Osteoblast (primary cell): ENCODE measurements around the gene GRID1. TPM values are rescaled to one million over a fixed set of nuclear protein-coding genes. Genes with fewer than 3 reads are reported as not detected.
A peak's percentile ranks its signal among the peaks of the same experiment; 100 is the strongest.

Experiments
- DNase-seq: peaks from one replicate; pipeline ENCODE4 v3.0.0; 2011; ENCODE audit warnings: low spot score, mixed read lengths; ENCODE audit not compliant: insufficient read length; ENCODE audit errors: missing footprints
- H2AFZ ChIP-seq: 2 replicates; pipeline ENCODE4 v1.6.0; 2011; ENCODE audit warnings: mild to moderate bottlenecking, low read length
- H3K27ac ChIP-seq: 2 replicates; pipeline ENCODE4 v1.5.1; 2011; ENCODE audit warnings: mild to moderate bottlenecking, low read depth, low read length, moderate library complexity
- H3K27me3 ChIP-seq: 2 replicates; pipeline ENCODE4 v1.6.0; 2012; ENCODE audit warnings: mild to moderate bottlenecking, control low read depth, inconsistent platforms, low read length, moderate library complexity; ENCODE audit not compliant: insufficient read depth
- H3K36me3 ChIP-seq: 2 replicates; pipeline ENCODE4 v1.5.1; 2011; ENCODE audit warnings: mild to moderate bottlenecking, low read length, control low read depth, moderate library complexity; ENCODE audit not compliant: insufficient read depth
- H3K4me1 ChIP-seq: 2 replicates; pipeline ENCODE4 v1.5.1; 2011; ENCODE audit warnings: mild to moderate bottlenecking, low read length, control low read depth, moderate library complexity; ENCODE audit not compliant: insufficient read depth
- H3K4me2 ChIP-seq: 2 replicates; pipeline ENCODE4 v1.6.0; 2011; ENCODE audit warnings: mild to moderate bottlenecking, low read length; ENCODE audit not compliant: insufficient read depth
- H3K4me3 ChIP-seq: fragments of 200-600 bp; sonication (generic); 3 replicates; pipeline ENCODE4 v1.5.1; 2012; ENCODE audit warnings: mild to moderate bottlenecking, low read length, inconsistent platforms; ENCODE audit not compliant: insufficient read depth
- H3K79me2 ChIP-seq: 2 replicates; pipeline ENCODE4 v1.6.0; 2012; ENCODE audit warnings: mild to moderate bottlenecking, low read length, control low read depth, inconsistent platforms; ENCODE audit not compliant: insufficient read depth
- H3K9me3 ChIP-seq: 2 replicates; pipeline ENCODE4 v1.5.1; 2011; ENCODE audit warnings: low read depth, low read length, control low read depth
- H4K20me1 ChIP-seq: 2 replicates; pipeline ENCODE4 v1.6.0; 2012; ENCODE audit warnings: mild to moderate bottlenecking, low read length, control low read depth; ENCODE audit not compliant: insufficient read depth
- total RNA-seq: library from RNA; depleted of rRNA; stranded (reverse); fragments of >200 nt; gene quantifications from 2 replicates; pipeline ENCODE4 v1.2.3, GENCODE V29; 2012
- TF ChIP-seq, protein P1 (sequence below): IDR thresholded peaks from 2 replicates; pipeline ENCODE4 v1.5.1; 2011; ENCODE audit warnings: mild to moderate bottlenecking, low read depth, low read length, moderate library complexity; ENCODE audit errors: extremely low read depth

Gene GRID1
- total RNA-seq, 1 donor: not detected

GRCh38 chr10:86291616-86292340 lies 74.8 kb downstream of the GRID1 start:
- Histone ChIP-seq H3K4me3 (no peak overlapping the region), H3K36me3 (no peaks in the 10 kb centered on the region), H3K9me3 (no peaks in the 10 kb centered on the region), H3K4me1 (no peaks in the 10 kb centered on the region), H3K27me3 (no peaks in the 10 kb centered on the region), H2AFZ (no peak overlapping the region), H3K27ac (no peak overlapping the region), H4K20me1 (no peaks in the 10 kb centered on the region), H3K79me2 (no peaks in the 10 kb centered on the region), H3K4me2 (no peak overlapping the region)
- TF ChIP-seq, protein P1, sequence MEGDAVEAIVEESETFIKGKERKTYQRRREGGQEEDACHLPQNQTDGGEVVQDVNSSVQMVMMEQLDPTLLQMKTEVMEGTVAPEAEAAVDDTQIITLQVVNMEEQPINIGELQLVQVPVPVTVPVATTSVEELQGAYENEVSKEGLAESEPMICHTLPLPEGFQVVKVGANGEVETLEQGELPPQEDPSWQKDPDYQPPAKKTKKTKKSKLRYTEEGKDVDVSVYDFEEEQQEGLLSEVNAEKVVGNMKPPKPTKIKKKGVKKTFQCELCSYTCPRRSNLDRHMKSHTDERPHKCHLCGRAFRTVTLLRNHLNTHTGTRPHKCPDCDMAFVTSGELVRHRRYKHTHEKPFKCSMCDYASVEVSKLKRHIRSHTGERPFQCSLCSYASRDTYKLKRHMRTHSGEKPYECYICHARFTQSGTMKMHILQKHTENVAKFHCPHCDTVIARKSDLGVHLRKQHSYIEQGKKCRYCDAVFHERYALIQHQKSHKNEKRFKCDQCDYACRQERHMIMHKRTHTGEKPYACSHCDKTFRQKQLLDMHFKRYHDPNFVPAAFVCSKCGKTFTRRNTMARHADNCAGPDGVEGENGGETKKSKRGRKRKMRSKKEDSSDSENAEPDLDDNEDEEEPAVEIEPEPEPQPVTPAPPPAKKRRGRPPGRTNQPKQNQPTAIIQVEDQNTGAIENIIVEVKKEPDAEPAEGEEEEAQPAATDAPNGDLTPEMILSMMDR: no peak
- DNase-seq: no peak

DNA sequence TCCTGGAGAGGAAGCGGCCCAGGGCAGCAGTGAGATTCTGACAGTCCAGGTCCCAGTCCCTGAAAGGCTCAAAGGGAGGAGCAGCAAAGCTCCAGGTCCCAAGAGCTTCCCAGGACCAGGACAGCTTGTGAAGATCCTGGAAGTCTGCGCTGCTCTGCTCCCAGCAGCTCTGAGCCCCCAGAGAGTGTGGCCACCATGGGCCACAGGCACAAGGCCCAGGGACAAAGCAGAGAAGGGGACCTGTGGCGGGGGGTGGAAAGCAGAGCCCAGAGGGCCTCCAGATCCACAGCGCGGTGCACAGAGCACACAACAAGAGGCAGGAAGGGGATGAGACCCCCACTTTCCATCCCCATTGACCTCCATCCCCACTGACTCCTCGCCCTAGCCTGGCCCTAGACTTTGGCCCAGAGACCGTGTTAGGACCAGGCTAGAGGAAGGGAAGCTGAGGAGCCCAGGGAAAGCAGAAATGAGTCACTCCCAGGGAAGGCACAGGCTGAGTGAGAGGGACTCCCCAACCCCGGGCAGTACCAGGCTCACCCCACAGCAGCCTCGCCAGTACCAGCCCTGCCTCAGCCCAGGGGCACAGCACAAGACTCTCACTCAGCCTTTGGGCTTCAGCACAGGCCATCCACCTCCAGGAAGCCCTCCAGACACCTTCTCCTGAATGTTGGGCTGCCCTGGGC lies 75.5 kb downstream of the GRID1 start:
- Histone ChIP-seq H3K27ac (no peak overlapping the region), H3K4me2 (no peak overlapping the region), H3K4me3 (no peak overlapping the region), H3K27me3 (no peaks in the 10 kb centered on the region), H4K20me1 (no peaks in the 10 kb centered on the region), H3K36me3 (no peaks in the 10 kb centered on the region), H3K9me3 (no peaks in the 10 kb centered on the region), H2AFZ (no peak overlapping the region), H3K4me1 (no peaks in the 10 kb centered on the region), H3K79me2 (no peaks in the 10 kb centered on the region)
- TF ChIP-seq, protein P1: no peak
- DNase-seq: no peak

DNA sequence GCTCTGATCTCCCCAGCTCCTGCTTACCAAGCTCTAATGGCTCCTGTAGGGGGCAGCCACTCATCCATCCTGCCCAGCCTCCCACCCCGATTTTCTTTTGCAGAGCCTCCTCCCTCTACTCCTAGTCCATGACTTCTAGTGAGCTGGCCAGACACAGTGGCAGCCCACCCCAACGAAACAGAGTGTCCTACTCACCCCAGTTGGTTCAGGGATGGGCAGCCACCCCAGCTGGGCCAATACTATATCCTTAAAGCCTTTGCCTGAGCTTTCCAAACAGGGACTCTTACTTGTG lies 77.1 kb downstream of the GRID1 start:
- TF ChIP-seq, protein P1: no peak
- H3K27me3 ChIP-seq: no peaks in the 10 kb centered on the region
- no peak overlapping the region for H3K4me2 ChIP-seq
- no peak overlapping the region for H3K27ac ChIP-seq
- no peaks in the 10 kb centered on the region for H3K9me3 ChIP-seq
- H2AFZ ChIP-seq: no peak overlapping the region
- DNase-seq: peak; percentile 39
- no peaks in the 10 kb centered on the region for H4K20me1 ChIP-seq
- H3K4me3 ChIP-seq: no peak overlapping the region
- H3K4me1 ChIP-seq: no peaks in the 10 kb centered on the region
- H3K79me2 ChIP-seq: no peaks in the 10 kb centered on the region
- no peaks in the 10 kb centered on the region for H3K36me3 ChIP-seq

DNA sequence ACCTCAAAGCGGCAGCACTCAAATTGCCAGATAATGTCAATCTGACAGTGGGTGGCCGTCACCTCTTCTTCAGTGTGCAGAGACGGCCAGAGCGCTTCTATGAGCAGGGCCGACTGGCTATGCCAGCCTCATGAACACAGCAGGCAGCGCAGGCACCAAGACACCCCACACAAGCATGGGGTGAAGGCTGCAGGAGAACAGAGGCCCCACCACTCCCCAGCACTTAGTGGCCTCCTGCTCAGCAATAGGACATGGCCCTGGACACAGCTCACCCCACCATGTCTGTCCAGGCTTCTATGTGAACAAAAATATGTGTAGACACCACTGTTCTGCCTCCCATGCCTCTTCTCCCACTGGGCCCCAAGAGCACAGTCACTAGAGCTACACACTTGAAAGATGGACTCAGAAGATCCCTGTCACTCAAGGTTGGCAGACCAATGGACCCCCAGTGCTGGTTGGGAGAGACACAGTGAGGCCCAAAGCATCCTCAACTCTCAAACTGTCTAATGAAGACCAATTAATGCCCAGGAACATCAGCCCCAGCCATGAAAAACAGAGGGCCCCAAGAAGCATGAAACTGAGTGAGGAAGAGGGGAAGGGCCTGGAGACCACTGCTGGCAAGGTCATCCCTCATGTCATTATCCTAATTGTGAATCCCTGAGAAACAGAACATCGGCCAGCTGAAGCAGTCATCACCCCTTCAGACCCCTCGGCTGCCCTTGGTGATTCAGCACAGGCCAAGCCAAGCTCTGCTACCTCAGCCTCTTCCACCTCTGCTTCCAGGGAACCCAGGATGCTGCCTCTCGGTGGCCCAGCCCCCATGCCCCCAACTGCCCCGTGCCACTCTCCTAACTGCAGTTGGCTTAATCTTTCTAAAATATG lies 77.7 kb downstream of the GRID1 start:
- Histone ChIP-seq H3K4me3 (no peak overlapping the region), H2AFZ (no peak overlapping the region), H4K20me1 (no peaks in the 10 kb centered on the region), H3K4me2 (no peak overlapping the region), H3K79me2 (no peaks in the 10 kb centered on the region), H3K27me3 (no peaks in the 10 kb centered on the region), H3K36me3 (no peaks in the 10 kb centered on the region), H3K27ac (no peak overlapping the region), H3K4me1 (no peaks in the 10 kb centered on the region), H3K9me3 (no peaks in the 10 kb centered on the region)
- TF ChIP-seq, protein P1: no peak
- DNase-seq: peak; percentile 56
